ENCODE measurements around the gene NADK.

The NADK gene

DNA sequence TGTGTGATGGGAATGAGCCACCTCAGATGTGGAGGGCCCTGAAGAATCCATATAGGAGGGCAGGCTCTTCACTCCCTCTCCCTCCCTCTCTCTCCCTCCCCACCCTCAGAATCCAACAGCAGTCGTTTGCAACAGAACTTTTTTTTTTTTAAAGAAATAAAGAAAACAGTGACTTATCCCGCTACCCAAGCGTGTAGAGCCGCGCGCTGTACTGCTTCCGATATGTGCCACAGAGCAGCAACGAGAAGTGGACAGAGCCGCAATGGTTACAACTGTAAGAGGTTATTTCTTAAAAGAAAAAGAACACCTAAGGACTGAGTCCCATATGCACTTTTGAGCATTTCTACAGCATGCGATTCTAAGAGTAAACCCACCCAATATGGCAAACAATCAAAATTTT lies 7.4 kb upstream of the NADK start:
- no peak for DNase-seq

GRCh38 chr1:1784933-1785332 lies 6.7 kb upstream of the NADK start:
- DNase-seq, result no peak

DNA sequence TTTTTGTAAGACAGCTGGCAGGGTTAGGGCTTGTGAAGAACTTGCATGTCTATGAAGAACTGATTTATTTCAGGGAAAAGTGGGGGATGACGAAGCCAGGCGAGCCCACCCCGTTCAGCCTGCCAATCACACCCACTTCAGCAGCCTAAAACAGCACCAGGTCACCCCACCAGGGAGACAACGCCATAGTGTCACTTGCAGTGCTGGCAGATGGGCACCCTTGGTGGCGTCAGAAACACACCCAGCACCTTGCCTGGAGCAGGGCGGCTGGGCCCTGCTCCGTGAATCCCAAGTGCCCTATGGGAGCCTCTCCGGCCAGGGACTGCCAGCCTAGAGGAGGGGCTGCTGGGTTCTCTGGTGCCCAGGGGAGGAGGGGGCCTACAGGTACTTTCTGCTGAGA lies 5.0 kb upstream of the NADK start:
- DNase-seq, result no peak

DNA sequence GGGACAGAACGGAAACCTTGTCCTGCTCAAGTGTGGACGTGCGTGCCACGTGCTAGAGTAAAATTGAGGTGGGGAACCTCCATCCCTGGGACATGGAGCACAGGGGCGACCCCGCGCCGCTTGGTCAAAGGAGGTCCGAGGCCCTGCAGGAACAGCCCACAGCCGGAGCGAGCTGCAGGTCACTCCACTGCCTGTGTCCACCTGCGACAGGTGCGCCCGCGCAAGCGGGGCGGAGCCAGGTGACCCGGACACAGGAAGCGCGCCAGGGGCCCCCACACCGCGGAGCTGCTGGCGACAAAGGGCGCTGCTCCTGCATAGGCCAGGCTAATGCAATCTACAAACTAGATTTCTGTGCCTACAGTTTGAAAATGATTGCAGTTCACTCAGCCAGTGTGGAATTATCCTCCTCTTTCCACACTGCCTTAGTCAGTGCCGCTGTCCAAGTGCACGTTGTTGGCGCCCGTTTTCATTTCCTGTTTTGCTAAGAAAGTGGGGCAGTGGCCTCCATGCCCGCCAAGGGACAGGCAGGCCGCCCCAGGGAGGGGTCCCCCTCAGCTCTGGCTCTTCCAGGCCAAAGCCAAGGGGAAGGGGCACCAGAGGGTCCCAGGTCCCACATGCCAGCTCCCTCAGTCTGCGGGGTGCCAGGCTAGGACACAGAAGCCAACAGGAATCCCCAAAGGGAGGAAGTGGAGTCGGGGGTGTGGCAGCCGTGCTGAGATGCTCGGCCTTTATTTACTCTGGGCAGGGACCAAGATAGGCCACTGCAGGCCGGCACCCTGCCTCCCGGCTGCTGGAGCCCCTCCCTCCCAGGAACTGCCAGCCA lies 4.3 kb upstream of the NADK start:
- no peak for DNase-seq

DNA sequence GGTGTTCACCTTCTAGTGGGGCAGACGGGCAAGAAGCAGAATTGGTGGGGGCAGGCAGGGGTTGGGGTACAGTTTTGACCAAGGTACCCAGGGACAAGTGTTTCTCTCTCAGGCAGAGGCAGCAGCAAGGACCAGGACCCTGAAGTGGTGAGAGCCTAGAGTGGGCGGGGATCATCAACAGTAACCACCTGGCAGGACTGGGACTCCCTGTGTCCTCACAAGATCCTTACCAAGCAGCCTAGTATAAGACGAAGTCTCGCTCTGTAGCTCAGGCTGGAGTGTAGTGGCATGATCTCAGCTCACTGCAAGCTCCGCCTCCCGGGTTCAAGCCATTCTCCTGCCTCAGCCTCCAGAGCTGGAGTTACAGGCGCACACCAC lies 3.2 kb upstream of the NADK start:
- no peak for DNase-seq

DNA sequence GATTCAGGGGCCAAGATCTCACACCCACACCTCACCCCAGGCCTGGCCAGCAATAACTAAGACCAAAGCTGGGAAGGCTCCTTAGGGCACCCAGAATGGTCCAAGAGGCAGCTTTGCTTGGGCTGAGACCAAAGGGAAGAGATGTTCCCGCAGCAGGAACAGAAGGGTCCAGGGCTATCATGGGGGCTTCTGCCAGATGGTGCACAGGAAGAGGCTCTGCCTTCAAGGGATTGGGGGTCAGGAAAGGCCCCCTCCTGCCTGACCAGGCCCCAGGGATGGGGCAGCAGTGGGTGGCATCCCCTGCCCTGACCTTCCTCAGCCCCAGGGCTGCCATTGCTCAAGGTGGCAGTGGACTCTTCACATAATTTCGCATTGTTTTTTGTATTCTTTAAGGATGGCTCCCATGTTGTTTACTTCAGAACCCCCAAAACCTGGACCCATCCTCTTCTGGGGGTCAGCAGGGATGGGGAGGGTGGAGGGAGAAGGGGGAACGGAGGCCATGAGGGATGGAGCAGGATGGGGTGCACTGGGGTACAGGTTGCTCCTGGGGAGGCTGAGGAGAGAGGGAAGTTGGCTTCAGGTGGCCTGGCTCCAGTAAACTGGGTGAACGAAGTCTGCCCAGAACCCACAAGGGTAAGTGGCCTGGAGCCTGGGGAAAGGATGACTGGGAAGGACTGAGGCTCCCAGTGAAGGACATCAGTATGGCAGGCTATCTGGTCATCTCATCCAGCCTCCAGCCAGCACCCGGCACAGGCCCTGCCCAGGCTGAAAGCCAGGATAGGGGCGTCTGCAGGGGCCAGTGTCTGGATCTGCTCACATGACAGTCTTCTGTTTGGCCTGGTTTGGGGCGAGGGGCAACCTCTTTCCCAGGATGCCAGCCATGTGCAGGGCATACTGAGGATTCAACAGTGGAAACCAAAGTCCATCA lies 2.6 kb upstream of the NADK start:
- no peak for DNase-seq

GRCh38 chr1:1779691-1780597 lies 1.7 kb upstream of the NADK start:
- no peak for DNase-seq

GRCh38 chr1:1779320-1779675 lies 1.0 kb upstream of the NADK start:
- no peak for DNase-seq

GRCh38 chr1:1778663-1779319 lies 521 bp upstream of the NADK start:
- DNase-seq, result peak; percentile 77

GRCh38 chr1:1777583-1777899 lies 729 bp downstream of the NADK start:
- no peak for DNase-seq

DNA sequence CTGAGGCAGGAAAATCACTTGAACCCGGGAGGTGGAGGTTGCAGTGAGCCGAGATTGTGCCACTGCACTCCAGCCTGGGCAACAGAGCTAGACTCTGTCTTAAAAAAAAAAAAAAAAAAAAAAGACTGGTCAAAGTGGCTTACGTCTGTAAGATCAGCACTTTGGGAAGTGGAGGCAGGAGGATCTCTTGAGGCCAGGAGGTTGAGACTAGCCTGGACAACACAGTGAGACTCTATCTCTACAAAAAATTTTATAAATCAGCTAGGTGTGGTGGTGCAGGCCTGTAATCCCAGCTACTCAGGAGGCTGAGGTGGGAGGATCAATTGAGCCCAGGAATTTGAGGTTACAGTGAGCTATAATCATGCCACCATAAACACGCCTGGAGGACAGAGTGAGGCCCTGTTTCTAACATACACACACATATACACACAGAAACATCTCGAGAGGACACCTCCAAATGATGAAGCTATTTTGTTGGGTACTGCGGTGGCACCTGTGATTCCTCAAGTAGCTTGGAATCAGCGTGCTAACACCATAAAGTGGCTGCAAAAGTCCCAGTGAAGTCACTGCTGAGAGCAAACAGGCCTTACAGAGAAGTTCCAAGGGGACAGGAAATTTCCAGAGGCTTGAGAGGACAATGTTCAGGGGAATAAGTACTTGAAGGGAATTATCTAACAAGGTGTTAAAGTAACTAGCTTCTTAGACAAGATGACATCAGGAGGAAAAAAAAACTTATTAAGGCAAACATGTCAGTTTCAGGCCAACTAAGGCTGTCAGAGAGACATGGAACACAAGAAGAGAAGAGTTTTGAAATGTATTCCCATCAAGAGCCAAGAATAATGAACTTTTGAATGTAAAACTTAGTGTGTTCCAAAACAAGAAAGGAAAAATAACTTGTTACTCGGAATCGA lies 1.3 kb downstream of the NADK start:
- no peak for DNase-seq

DNA sequence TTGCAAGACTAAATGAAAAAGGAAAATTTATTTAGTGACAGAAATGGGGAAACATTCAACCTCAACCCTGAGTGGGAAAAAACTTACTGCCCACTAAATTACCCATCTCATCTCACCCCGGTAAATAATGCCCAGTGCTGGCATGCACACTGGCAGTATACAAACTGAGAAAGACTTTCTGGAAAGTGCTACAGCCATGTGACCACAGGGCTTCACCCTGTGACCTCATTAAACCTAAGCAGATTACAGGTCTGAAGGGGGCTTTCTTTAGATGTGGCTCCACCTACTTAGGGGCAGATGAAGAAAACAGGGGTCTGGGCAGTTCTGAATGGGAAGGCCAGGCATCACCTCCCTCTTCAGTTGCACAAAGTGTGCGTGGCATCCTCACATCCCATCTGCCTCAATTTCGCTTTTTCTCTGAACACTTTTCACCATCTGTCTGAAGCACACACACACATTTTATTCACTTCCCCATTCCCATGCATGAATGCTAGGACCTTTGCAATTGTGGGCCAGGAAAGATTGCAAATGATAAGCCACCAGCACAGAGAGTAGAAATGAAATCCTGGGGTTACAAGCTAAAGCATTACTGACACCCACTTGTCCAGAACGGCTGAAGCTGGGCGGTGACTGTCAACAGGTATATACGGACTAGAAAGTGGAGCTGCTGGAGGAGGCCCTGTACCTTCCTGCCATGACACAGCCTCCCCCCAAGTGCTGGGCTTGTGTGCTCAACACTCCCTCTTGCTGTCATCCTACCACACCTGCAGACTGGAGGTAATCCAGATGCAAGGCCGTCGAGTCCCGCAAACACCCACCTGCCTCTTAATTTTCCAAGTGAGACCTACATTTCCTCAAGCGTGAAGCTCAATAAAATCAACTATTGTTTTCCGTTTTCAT lies 2.7 kb downstream of the NADK start:
- DNase-seq, result no peak

- DNase-seq, result no peak
Measured at GRCh38 chr1:1773874-1774273, 4.4 kb downstream of the NADK start.

DNA sequence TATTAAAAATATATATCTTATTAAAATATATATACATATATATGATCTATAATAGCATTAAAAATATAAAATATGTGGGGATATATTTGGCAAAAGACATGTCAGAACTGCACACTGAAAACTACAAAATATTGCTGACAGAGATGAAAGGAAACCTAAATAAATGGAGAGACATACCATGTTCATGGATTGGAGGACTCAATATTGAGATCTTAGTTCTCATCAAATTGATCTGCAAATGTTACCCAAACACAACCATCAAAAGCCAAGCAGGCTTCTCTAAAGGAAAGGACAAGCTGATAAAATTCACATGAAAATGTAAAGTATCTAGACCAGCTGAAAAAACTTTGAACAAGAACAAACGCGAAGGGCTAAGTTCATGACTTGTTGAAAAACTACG lies 7.2 kb downstream of the NADK start:
- DNase-seq, result no peak

GRCh38 chr1:1770102-1770501 lies 8.2 kb downstream of the NADK start:
- DNase-seq, result no peak

- DNase-seq, result no peak
Measured at GRCh38 chr1:1768249-1768992, 9.8 kb downstream of the NADK start.

DNA sequence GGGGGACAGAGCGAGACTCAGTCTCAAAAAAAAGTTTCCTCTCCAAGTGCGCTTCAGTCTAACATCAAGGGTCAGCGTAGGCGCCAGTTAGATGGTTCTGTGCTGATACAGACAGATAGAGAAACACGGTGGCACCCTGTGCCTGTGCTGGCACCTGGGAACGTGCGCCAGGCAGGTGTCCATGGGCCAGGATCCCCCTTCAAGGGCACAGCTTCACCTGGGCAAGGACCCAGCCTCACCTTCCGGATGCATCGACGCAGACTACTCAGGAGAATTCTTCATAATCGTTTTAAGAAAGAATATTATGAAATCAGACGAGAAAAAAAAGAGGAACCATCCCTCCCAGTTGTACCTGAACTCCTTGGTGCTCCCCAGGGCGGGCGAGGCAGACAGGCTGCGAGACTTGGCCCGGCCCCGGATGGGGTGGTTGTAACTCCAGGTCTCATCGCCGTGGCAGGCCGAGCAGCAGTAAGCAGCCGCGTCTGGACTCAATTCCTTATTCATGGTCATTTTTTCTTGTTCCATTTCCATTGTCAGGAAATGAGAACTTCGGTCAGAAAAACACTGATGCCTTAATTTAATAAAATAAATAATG lies 13.3 kb downstream of the NADK start:
- no peak for DNase-seq

DNA sequence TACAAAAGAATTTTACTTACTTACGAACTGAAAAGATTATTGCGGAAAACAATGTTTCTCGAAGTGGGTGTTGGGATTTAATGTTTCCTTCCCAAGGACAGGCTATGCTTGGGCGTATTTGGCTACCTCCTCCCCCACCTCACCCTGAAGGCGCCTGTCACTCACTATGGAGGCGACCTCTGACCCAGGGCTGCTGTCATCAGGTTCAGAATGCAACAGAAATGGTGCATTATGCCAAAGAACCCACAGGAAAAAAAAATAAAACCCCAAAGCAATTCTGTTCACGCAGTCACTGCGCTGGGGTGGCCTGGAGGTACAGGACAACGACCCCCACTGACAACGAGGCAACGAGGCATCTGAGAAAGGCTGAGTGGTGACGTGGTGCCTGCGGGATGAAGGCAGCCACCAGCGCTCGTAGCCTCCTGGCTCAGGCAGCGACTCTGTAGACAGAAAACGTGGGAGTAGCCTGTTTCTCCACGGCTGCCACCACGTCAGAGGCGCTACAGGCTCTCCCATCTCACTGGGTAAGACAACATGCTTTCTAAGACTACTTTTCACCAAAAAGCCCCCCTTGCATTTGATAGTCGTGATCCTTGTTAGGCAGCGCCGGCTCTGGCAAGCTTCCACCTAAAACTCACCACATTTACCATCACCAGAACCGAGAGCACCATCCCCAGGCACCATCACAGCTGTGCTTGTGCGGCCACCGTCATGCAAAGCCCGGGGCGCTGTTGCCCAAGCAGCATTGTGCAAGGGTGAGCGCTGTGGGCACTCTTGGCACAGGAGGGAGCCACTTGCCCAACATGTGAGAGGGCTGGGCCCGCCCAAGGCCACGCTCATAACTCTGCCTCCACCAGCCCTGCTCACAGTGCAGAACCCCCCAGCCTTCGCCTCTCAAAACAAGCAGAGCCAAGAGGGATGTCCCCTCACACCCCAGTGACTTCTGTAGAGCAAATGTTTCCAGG lies 14.3 kb downstream of the NADK start:
- no peak for DNase-seq

Measured in NCI-H2171 (cell line).